Measurements from ENCODE around the gene NCK2. TPM values are rescaled to one million over a fixed set of nuclear protein-coding genes. Genes with fewer than 3 reads are reported as not detected.

NCK2 gene
- total and polyA plus RNA-seq, 10 of the 15 experiments (the other 5 are each of a cell fraction or from before 2014, with no cell fraction given), result 1.2 to 30.9 (median 14.1) TPM

DNA sequence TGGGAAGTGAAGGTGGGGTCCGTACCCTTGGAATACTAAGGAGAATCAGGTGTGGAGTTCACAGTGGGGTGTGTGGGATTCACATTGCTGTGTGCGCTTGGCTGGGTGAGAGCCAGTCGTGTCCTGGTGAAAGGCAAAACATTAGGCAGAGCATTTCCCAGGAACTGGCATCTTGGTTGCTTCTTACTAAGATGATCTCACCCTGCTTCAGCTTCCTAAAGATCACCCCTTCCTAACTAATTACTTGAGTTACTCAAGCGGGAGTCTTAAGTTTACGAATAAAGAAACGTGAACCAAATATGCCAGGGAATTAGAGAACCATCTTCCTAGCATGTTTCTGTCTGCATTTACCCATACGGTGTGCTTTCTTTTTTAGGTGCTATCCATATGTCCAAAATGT lies 122.9 kb downstream of the NCK2 start:
- CTCF ChIA-PET, result no interaction called here
- no TSS peak for BruUV-seq (replicated peaks)

DNA sequence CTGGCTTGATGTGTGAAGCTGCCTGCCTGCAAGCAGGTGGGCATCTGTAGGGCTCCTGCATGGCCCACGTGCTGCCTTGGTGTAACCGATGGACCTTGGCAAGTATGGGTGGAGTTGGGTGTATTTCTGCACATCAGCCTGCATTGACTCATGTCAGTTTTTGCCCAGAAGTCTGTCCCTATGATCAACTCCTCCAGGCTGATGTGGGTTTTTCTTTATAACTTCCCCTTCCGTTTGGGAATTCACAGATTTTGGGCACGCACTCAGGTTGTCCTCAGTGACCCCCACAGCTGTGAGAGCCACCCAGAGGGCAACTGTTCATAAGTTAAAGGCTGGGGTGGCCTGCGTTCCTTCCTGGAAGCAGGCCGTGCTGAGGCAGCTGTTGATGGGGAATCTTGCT lies 123.3 kb downstream of the NCK2 start:
- ChIA-PET CTCF (no interaction called here), POLR2A (no interaction called here), SMC1A (ENCODE audit: uncharacterized antibody, unreplicated experiment) (no interaction called here), RAD21 (ENCODE audit: unreplicated experiment) (no interaction called here)
- H3K4me3 ChIP-seq, result no peak overlapping the region
- DNase-seq (ENCODE audit: low read depth, low spot score), result no peak
- H4K20me1 ChIP-seq (ENCODE audit: control insufficient read depth, insufficient read depth), result no peaks in the 10 kb centered on the region
- no peak overlapping the region for H3K4me2 ChIP-seq (ENCODE audit: control insufficient read depth, insufficient read depth)
- no TSS peak for BruUV-seq (replicated peaks)
- no peak for ATAC-seq
- H3K36me3 ChIP-seq (ENCODE audit: control insufficient read depth in 2 of 2, insufficient read depth in 2 of 2, low read length in 1 of 2), result peaks cover 1 to 3% of the 10 kb centered on the region in 2 experiments; a peak in 3 of 4 replicates
- FAIRE-seq, result no peak
- no peaks in the 10 kb centered on the region for H3K9me3 ChIP-seq (replicated peaks; ENCODE audit: control insufficient read depth, insufficient read depth, low read length)
- H3K79me2 ChIP-seq (ENCODE audit: control insufficient read depth, insufficient read depth, low read length), result peaks cover 15% of the 10 kb centered on the region
- in situ Hi-C loops (cut with MboI) (no loop called here), intact Hi-C loops (cut with micrococcal nuclease; ENCODE audit: unreplicated experiment) (no loop called here)
- H3K4me1 ChIP-seq (ENCODE audit: control insufficient read depth, insufficient read depth, low read length), result peaks cover 13% of the 10 kb centered on the region
- H3K27ac ChIP-seq (ENCODE audit: control insufficient read depth, insufficient read depth), result no peak overlapping the region
- WGBS (ENCODE audit: insufficient coverage, insufficient replicate concordance, low lambda C conversion rate, missing lambda C conversion rate), result 55% methylated on average over 6 of the region's 6 CpGs
- TF ChIP-seq MEF2A (IDR thresholded peaks at IDR 0.05; ENCODE audit: insufficient read depth, low read depth, low read length) (no peak), SMAD5 (IDR thresholded peaks at IDR 0.05; ENCODE audit: low read depth) (no peak), SREBF1 (IDR thresholded peaks at IDR 0.05; ENCODE audit: low read length) (no peak)
- TF ChIP-seq, protein P1, sequence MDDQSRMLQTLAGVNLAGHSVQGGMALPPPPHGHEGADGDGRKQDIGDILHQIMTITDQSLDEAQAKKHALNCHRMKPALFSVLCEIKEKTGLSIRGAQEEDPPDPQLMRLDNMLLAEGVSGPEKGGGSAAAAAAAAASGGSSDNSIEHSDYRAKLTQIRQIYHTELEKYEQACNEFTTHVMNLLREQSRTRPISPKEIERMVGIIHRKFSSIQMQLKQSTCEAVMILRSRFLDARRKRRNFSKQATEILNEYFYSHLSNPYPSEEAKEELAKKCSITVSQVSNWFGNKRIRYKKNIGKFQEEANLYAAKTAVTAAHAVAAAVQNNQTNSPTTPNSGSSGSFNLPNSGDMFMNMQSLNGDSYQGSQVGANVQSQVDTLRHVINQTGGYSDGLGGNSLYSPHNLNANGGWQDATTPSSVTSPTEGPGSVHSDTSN (IDR thresholded peaks at IDR 0.05; ENCODE audit: insufficient replicate concordance, low read depth, low read length), result no peak
- TF ChIP-seq, protein P2, sequence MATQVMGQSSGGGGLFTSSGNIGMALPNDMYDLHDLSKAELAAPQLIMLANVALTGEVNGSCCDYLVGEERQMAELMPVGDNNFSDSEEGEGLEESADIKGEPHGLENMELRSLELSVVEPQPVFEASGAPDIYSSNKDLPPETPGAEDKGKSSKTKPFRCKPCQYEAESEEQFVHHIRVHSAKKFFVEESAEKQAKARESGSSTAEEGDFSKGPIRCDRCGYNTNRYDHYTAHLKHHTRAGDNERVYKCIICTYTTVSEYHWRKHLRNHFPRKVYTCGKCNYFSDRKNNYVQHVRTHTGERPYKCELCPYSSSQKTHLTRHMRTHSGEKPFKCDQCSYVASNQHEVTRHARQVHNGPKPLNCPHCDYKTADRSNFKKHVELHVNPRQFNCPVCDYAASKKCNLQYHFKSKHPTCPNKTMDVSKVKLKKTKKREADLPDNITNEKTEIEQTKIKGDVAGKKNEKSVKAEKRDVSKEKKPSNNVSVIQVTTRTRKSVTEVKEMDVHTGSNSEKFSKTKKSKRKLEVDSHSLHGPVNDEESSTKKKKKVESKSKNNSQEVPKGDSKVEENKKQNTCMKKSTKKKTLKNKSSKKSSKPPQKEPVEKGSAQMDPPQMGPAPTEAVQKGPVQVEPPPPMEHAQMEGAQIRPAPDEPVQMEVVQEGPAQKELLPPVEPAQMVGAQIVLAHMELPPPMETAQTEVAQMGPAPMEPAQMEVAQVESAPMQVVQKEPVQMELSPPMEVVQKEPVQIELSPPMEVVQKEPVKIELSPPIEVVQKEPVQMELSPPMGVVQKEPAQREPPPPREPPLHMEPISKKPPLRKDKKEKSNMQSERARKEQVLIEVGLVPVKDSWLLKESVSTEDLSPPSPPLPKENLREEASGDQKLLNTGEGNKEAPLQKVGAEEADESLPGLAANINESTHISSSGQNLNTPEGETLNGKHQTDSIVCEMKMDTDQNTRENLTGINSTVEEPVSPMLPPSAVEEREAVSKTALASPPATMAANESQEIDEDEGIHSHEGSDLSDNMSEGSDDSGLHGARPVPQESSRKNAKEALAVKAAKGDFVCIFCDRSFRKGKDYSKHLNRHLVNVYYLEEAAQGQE (IDR thresholded peaks at IDR 0.05; ENCODE audit: low read depth, low read length), result no peak
- H3K9ac ChIP-seq (ENCODE audit: control insufficient read depth, insufficient read depth, low read length), result no peak overlapping the region
- H2AFZ ChIP-seq (ENCODE audit: control insufficient read depth, low read depth, low read length), result no peak overlapping the region
- no peaks in the 10 kb centered on the region for H3K27me3 ChIP-seq (replicated peaks in 1 of 2; ENCODE audit: control insufficient read depth in 2 of 2, insufficient read depth in 2 of 2, low read length in 1 of 2)

More for the DNA sequence above, 122.9 kb downstream of the NCK2 start:
- ATAC-seq (no peak), FAIRE-seq (no peak), DNase-seq (ENCODE audit: low read depth, low spot score) (no peak)
- RAD21 ChIA-PET (ENCODE audit: unreplicated experiment), result no interaction called here
- WGBS (ENCODE audit: insufficient coverage, insufficient replicate concordance, low lambda C conversion rate, missing lambda C conversion rate), result 98% methylated on average over 7 of the region's 7 CpGs
- POLR2A ChIA-PET, result no interaction called here
- in situ Hi-C loops (cut with MboI), result no loop called here
- SMC1A ChIA-PET (ENCODE audit: uncharacterized antibody, unreplicated experiment), result interaction anchor here (1.4 kb wide), 1 partner anchor 69 kb away, joined by 5 read pairs; no protein-coding TSS in a partner anchor
- no peaks in the 10 kb centered on the region for H4K20me1 ChIP-seq (ENCODE audit: control insufficient read depth, insufficient read depth)
- TF ChIP-seq RCOR1 (conservative IDR thresholded peaks at IDR 0.05; ENCODE audit: low read depth, low read length), result no peak
- TF ChIP-seq, protein P3, sequence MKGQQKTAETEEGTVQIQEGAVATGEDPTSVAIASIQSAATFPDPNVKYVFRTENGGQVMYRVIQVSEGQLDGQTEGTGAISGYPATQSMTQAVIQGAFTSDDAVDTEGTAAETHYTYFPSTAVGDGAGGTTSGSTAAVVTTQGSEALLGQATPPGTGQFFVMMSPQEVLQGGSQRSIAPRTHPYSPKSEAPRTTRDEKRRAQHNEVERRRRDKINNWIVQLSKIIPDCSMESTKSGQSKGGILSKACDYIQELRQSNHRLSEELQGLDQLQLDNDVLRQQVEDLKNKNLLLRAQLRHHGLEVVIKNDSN (IDR thresholded peaks at IDR 0.05; ENCODE audit: borderline replicate concordance, extremely low read length, insufficient read depth, low read depth, low read length), result no peak
- TF ChIP-seq NR2F1 (conservative IDR thresholded peaks at IDR 0.05), result no peak
- no peak for TF ChIP-seq EZH2 (IDR thresholded peaks at IDR 0.05; ENCODE audit: borderline replicate concordance, control insufficient read depth, low read depth, low read length)
- intact Hi-C loops (cut with micrococcal nuclease; ENCODE audit: unreplicated experiment), result no loop called here
- H3K9ac ChIP-seq (ENCODE audit: control insufficient read depth, insufficient read depth, low read length), result no peak overlapping the region
- no peak overlapping the region for H2AFZ ChIP-seq (ENCODE audit: control insufficient read depth, low read depth, low read length)
- H3K36me3 ChIP-seq (ENCODE audit: control insufficient read depth in 2 of 2, insufficient read depth in 2 of 2, low read length in 1 of 2), result peaks cover 1 to 3% of the 10 kb centered on the region in 2 experiments; a peak in 3 of 4 replicates
- no peaks in the 10 kb centered on the region for H3K27me3 ChIP-seq (replicated peaks in 1 of 2; ENCODE audit: control insufficient read depth in 2 of 2, insufficient read depth in 2 of 2, low read length in 1 of 2)
- H3K27ac ChIP-seq (ENCODE audit: control insufficient read depth, insufficient read depth), result no peak overlapping the region
- H3K9me3 ChIP-seq (replicated peaks; ENCODE audit: control insufficient read depth, insufficient read depth, low read length), result no peaks in the 10 kb centered on the region
- H3K4me1 ChIP-seq (ENCODE audit: control insufficient read depth, insufficient read depth, low read length), result peaks cover 8% of the 10 kb centered on the region
- no peak overlapping the region for H3K4me3 ChIP-seq
- peaks cover 12% of the 10 kb centered on the region for H3K79me2 ChIP-seq (ENCODE audit: control insufficient read depth, insufficient read depth, low read length)
- H3K4me2 ChIP-seq (ENCODE audit: control insufficient read depth, insufficient read depth), result no peak overlapping the region

Measured in GM12878 (cell line).